Vagina (tissue), 2 donors: Measurements from ENCODE around the gene HES4. TPM values are rescaled to one million over a fixed set of nuclear protein-coding genes. Genes with fewer than 3 reads are reported as not detected.
"Not testable (repeated sequence)": the region's sequence is repeated elsewhere in the genome, so short reads cannot be mapped to it uniquely, and the experiment has no call there.

Experiments
- DNase-seq, 2 donors: peaks; one replicate each; pipeline ENCODE4 v3.0.0-alpha.2; 2017; ENCODE audit errors: extremely low spot score in 2 of 2
- H3K27ac ChIP-seq: fragments of 200-600 bp; sonication (generic); one replicate; pipeline ENCODE4 v1.5.1; 2019
- H3K27me3 ChIP-seq: fragments of 200-600 bp; sonication (generic); one replicate; pipeline ENCODE4 v1.5.1; 2019
- H3K36me3 ChIP-seq, 2 donors: fragments of 200-600 bp; sonication (generic); one replicate each; pipeline ENCODE4 v1.5.1; 2017 to 2019
- H3K4me1 ChIP-seq: fragments of 200-600 bp; sonication (generic); one replicate; pipeline ENCODE4 v1.5.1; 2019
- H3K4me3 ChIP-seq, 2 donors: fragments of 200-600 bp; sonication (generic); 1 replicate in 1 of 2; 2 replicates in 1 of 2; pipeline ENCODE4 v1.5.1; 2016 to 2019
- H3K9me3 ChIP-seq: fragments of 200-600 bp; sonication (generic); one replicate; pipeline ENCODE4 v1.5.1; 2019
- POLR2A ChIP-seq, 2 donors: fragments of 450-650 bp; IDR thresholded peaks; one replicate each; pipeline ENCODE4 v1.6.1; 2017; ENCODE audit warnings: antibody characterized with exemption in 2 of 2, mild to moderate bottlenecking in 2 of 2, moderate library complexity in 2 of 2
- POLR2AphosphoS5 ChIP-seq, 2 donors: sonication (generic); formaldehyde crosslinking; IDR thresholded peaks; one replicate each; pipeline ENCODE4 v1.9.0; 2017; ENCODE audit warnings: antibody characterized with exemption in 2 of 2, mild to moderate bottlenecking in 2 of 2, low read depth in 1 of 2; ENCODE audit not compliant: insufficient read depth in 1 of 2
- intact Hi-C: fragments of 100-400 bp; cut with DNase I; formaldehyde crosslinking; loops from one replicate; pipeline ENCODE4 v1.15.1; 2023
- total RNA-seq: library from RNA; depleted of rRNA; stranded (reverse); fragments of >200 nt; gene quantifications from one replicate; pipeline ENCODE4 v1.2.3, GENCODE V29; 2016
- TF ChIP-seq, protein P1 (sequence below), 3 experiments: fragments of 450-650 bp in 2 of 3; fragments of 200-600 bp in 1 of 3; sonication (generic) in 1 of 3; IDR thresholded peaks; one replicate each; pipeline ENCODE4 v1.5.1; 2017 to 2019; ENCODE audit warnings: antibody characterized with exemption in 3 of 3, mild to moderate bottlenecking in 2 of 3, moderate library complexity in 2 of 3

The HES4 gene
- total RNA-seq, 1 donor from 2014 or later, result 34.6 TPM

DNA sequence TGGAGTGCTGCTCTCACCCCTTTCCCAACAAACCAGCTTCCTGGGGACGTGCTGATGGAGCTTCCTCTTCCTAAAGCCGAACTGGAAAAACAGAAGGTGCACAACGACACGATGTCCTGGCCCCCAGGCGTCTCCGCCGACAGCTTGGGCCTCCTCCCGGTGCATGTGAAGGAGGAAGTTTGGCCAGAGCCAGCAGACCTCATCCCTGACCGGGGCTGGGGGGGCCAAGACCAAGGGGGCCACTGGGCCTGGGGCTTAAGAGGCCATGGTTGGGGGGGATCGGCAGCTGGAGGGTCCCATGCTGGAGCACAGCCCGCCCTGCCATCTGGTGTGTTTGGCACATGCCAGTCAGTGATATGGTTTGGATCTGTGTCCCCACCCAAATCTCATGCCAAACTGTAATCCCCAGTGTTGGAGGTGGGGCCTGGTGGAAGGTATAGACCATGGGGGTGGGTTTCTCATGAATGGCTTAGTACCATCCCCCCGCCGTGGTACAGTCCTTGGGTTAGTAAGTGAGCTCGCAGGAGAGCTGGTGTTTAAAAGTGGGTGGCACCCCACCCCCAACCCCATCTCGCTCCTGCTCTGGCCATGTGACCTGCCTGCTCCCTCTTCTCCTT, 6.4 kb downstream of the HES4 start:
- Histone ChIP-seq H3K36me3 (no peaks in the 10 kb centered on the region), H3K9me3 (peaks cover 8% of the 10 kb centered on the region), H3K27me3 (no peaks in the 10 kb centered on the region), H3K4me3 (no peak overlapping the region), H3K27ac (no peak overlapping the region), H3K4me1 (peaks cover 10% of the 10 kb centered on the region)
- TF ChIP-seq, protein P1, sequence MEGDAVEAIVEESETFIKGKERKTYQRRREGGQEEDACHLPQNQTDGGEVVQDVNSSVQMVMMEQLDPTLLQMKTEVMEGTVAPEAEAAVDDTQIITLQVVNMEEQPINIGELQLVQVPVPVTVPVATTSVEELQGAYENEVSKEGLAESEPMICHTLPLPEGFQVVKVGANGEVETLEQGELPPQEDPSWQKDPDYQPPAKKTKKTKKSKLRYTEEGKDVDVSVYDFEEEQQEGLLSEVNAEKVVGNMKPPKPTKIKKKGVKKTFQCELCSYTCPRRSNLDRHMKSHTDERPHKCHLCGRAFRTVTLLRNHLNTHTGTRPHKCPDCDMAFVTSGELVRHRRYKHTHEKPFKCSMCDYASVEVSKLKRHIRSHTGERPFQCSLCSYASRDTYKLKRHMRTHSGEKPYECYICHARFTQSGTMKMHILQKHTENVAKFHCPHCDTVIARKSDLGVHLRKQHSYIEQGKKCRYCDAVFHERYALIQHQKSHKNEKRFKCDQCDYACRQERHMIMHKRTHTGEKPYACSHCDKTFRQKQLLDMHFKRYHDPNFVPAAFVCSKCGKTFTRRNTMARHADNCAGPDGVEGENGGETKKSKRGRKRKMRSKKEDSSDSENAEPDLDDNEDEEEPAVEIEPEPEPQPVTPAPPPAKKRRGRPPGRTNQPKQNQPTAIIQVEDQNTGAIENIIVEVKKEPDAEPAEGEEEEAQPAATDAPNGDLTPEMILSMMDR (IDR thresholded peaks at IDR 0.05), result no peak
- TF ChIP-seq POLR2A (IDR thresholded peaks at IDR 0.05), result no peak
- TF ChIP-seq POLR2AphosphoS5 (IDR thresholded peaks at IDR 0.05; ENCODE audit: insufficient read depth in 1 of 2, low read depth in 1 of 2), result no peak
- intact Hi-C loops, result no loop called here
- DNase-seq, result no peak

DNA sequence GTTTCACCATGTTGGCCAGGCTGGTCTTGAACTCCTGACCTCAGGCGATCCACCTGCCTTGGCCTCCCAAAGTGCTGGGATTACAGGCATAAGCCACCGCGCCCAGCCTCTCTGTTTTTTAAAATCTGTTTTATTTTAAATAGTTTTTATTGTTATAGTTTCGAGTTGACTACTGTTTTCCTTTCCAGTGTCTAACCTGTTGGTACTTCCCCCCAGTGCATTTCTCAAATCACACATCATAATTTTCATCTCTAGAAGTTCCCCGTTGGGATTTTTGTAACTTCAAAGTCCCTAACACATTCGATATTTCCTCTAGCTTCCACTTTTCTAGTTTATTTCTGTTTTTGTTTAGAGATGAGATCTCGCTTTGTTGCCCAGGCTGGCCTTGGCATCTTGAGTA, 7.5 kb downstream of the HES4 start:
- no peaks in the 10 kb centered on the region for H3K36me3 ChIP-seq
- no peaks in the 10 kb centered on the region for H3K27me3 ChIP-seq
- peaks cover 8% of the 10 kb centered on the region for H3K9me3 ChIP-seq
- no peak overlapping the region for H3K27ac ChIP-seq
- intact Hi-C loops, result no loop called here
- H3K4me1 ChIP-seq, result no peaks in the 10 kb centered on the region
- TF ChIP-seq POLR2A (IDR thresholded peaks at IDR 0.05) (no peak), POLR2AphosphoS5 (IDR thresholded peaks at IDR 0.05; ENCODE audit: insufficient read depth in 1 of 2, low read depth in 1 of 2) (no peak)
- TF ChIP-seq, protein P1 (IDR thresholded peaks at IDR 0.05), result no peak
- no peak overlapping the region for H3K4me3 ChIP-seq
- DNase-seq, result no peak

DNA sequence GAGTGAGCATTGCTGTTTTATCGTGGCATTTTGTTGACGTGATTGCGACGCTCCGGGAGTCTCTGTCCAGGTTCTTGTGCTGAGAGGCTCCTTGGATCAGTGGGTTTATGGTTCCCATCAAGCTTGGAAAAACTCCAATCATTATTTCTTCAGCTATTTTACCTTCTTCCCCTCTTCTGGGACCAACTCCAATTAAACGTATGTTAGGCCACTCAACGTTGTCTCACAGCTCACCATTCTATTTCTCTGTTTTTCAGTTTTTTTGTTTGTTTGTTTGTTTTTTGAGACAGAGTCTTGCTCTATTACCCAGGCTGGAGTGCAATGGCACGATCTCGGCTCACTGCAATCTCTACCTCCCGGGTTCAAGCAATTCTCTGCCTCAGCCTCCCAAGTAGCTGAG, 8.0 kb downstream of the HES4 start:
- no peak for DNase-seq
- no peaks in the 10 kb centered on the region for H3K27me3 ChIP-seq
- intact Hi-C loops, result no loop called here
- no peak overlapping the region for H3K4me3 ChIP-seq
- no peak for TF ChIP-seq POLR2A (IDR thresholded peaks at IDR 0.05)
- no peak for TF ChIP-seq POLR2AphosphoS5 (IDR thresholded peaks at IDR 0.05; ENCODE audit: insufficient read depth in 1 of 2, low read depth in 1 of 2)
- TF ChIP-seq, protein P1 (IDR thresholded peaks at IDR 0.05), result no peak
- no peak overlapping the region for H3K27ac ChIP-seq
- no peaks in the 10 kb centered on the region for H3K36me3 ChIP-seq
- peaks cover 8% of the 10 kb centered on the region for H3K9me3 ChIP-seq
- no peaks in the 10 kb centered on the region for H3K4me1 ChIP-seq

DNA sequence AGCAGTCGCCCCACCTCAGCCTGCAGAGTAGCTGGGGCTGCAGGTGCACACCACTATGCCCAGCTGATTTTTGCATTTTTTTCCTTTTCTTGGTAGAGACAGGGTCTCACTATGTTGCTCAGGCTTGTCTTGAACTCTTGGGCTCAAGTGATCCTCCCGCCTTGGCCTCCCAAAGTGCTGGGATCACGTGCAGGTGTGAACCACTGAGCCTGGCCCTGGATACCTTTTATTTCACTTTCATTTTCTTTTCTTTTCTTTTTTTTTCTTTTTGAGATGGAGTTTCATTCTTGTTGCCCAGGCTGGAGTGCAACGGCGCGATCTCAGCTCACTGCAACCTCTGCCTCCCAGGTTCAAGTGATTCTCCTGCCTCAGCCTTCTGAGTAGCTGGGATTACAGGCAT, 8.6 kb downstream of the HES4 start:
- H3K27me3 ChIP-seq, H3K27ac ChIP-seq, H3K36me3 ChIP-seq, DNase-seq, H3K9me3 ChIP-seq, H3K4me3 ChIP-seq, H3K4me1 ChIP-seq, intact Hi-C loops: not testable (repeated sequence)

DNA sequence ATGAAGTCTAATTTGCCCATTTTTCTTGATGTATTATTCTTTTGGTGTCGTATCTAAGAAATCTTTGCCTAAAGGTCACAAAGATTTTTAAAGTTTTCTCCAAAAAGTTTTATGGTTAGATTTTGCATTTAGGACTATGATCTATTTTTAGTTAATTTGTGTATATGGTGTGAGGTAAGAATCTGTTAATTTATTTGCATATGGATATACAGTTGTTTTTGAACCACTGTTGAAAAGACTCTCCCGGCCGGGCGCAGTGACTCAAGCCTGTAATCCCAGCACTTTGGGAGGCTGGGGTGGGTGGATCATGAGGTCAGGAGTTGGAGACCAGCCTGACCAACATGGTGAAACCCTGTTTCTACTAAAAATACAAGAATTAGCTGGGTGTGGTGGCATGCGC, 11.8 kb downstream of the HES4 start:
- H3K27ac ChIP-seq, H3K27me3 ChIP-seq, H3K4me1 ChIP-seq, DNase-seq, H3K4me3 ChIP-seq, H3K9me3 ChIP-seq, intact Hi-C loops, H3K36me3 ChIP-seq: not testable (repeated sequence)

DNA sequence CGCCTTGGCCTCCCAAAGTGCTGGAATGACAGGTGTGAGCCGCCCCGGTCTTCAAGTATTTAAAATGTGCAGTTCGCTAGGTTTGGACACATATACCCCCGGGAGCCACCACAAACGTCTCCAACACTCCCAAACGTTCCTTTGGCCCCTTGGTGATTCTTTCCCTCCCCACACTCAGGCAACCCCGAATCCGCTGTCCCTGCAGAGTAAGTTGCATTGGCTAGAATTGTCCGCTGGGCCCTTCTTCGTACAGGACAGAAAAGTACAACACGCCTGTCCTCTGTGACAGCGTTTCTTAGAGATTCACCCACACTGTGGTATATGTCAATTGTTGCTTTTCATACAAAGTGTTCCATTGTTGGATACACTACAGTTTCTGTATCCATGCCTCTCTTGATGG, 14.8 kb downstream of the HES4 start:
- no peak for TF ChIP-seq POLR2AphosphoS5 (IDR thresholded peaks at IDR 0.05; ENCODE audit: insufficient read depth in 1 of 2, low read depth in 1 of 2)
- no peaks in the 10 kb centered on the region for H3K9me3 ChIP-seq
- intact Hi-C loops, result no loop called here
- H3K27me3 ChIP-seq, result no peaks in the 10 kb centered on the region
- H3K4me3 ChIP-seq, result no peak overlapping the region
- no peaks in the 10 kb centered on the region for H3K4me1 ChIP-seq
- H3K27ac ChIP-seq, result no peak overlapping the region
- no peak for DNase-seq
- H3K36me3 ChIP-seq, result no peaks in the 10 kb centered on the region

DNA sequence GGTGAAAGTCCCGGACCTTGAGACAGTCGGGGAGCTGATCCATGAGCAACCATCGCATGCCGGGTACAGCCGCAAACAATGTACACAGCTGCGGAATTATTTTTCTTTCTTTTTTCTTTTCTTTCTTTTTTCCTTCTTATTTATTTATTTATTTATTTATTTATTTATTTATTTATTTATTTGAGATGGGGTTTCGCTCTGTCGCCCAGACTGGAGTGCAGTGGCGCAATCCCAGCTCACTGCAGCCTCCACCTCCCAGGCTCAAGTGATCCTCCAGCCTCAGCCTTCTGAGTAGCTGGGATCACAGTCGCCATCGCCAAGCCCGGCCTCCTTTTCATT, 15.5 kb downstream of the HES4 start:
- no peaks in the 10 kb centered on the region for H3K36me3 ChIP-seq
- peak overlapping the region in 1 of 2 donors; percentile 16 for H3K4me3 ChIP-seq
- H3K27me3 ChIP-seq, result no peaks in the 10 kb centered on the region
- no peaks in the 10 kb centered on the region for H3K4me1 ChIP-seq
- intact Hi-C loops, result loop anchor here (5.0 kb wide), 1 partner anchor 73 kb away; no protein-coding TSS in a partner anchor
- no peak overlapping the region for H3K27ac ChIP-seq
- TF ChIP-seq POLR2A (IDR thresholded peaks at IDR 0.05) (no peak), POLR2AphosphoS5 (IDR thresholded peaks at IDR 0.05; ENCODE audit: insufficient read depth in 1 of 2, low read depth in 1 of 2) (no peak)
- TF ChIP-seq, protein P1 (IDR thresholded peaks at IDR 0.05), result no peak
- no peak for DNase-seq
- no peaks in the 10 kb centered on the region for H3K9me3 ChIP-seq
